NK-92 (cell line): ENCODE data around the gene PDXK.

Source experiments
- DNase-seq: peaks from one replicate; lab custom pipeline; 2025; ENCODE audit not compliant: unreplicated experiment; lab: John Stamatoyannopoulos, UW

Gene PDXK

DNA sequence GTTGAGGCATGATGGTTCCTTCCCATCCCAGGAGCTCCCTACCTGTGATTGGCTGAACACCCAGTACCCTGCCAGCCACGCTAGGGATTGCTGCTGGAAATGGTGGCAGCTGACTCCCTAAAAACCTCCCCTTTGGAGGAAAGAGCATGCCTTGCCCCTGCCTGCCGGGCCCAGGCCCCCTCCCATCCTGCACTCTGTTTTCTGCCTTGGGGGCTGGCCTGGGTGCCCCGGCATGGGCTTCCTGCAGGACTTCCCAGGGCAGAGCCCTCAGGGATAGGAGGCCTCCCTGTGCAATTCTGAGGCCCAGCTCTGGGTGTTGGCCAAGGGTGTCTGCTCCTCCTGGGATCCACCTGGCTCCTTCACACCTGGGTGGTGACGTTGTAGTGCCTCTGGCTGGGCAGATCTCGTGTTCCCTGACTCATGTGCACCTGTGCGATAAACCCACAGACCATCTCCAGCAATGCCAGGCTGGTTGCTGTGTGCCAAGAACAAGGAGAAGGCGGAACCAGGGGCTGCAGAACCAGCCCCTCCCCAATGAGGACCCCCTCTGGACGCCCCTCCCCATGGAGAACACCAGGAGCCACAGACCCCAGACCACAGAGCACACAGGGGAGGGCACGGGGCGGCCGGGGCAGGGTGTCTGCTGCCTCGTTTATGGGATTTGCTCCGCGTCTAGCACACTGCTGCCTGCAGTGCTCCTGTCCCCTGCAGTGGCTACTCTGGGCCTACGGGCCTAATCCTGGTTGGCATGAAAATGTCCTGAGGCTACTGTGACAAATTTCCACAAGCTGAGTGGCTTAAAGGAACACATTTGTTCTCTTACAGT is 43.6 kb downstream of the PDXK start:
- DNase-seq: no peak

DNA sequence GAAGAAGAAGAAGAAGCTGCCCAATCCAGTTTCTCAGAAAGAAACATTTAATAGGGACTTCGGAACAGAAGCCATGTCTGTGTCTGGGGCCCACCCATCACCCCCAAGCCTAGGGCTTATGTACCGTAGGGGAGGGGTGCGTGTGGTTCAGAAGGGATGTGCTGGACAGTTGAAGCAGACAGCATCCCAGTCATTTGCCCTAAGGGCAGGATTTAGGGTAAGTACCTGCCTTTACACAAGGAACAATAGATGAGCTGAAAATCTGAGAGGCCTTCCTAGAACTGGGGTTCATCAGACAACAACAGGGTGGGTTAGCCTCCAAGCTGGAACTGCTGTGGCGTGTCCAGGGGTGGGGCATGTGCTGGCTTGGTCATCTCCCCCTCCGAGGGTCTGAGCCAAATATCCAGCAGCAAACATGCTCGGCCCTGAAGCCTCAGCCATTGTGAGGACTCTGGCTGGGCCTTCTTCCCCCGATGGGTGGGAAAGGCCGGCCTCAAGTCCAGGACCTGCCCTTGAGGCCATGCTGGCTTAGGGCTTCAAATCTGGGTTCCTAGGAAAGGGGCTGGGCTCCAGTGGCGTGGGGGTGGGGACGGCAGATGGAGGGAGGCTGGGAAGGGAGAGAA is 45.1 kb downstream of the PDXK start:
- no peak for DNase-seq

DNA sequence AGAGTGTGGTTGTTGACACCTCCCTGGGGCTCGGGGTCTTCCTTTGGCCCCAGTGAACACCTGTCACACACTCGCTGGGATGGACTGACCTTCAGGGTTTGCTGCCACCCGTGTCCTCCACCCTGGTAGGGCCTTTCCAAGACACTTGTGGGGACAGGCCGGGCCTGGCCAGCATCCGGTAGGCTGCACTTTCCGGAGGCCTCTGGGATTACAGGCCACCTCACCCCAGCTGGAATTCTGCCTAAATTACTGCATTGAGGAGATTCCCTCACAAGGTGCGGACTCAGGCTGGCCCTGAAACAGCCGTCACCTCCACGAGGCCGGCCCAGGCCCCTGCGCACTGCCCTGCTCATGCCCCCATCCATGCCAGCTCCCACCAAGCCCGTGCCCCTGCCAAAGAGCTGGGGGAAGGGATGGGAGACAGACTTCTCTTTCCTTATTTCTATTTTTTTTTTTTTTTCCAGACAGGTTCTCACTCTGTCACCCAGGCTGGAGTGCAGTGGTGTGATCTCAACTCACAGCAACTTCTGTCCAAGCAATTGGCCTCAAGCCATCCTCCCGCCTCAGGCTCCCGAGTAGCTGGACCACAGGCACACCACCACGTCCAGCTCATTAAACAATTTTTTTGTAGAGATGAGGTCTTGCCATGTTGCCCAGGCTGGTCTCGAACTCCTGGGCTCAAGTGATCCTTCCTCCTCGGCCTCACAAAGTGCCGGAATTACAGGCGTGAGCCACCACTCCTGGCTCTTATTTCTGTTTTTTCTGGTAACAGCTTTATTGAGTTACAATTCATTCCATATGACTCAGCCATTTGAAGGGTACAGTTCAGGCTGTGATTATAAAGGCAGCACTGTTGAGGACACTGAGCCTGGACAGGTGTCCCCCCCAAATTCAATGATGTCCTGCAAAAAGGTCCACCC is 45.9 kb downstream of the PDXK start:
- no peak for DNase-seq

DNA sequence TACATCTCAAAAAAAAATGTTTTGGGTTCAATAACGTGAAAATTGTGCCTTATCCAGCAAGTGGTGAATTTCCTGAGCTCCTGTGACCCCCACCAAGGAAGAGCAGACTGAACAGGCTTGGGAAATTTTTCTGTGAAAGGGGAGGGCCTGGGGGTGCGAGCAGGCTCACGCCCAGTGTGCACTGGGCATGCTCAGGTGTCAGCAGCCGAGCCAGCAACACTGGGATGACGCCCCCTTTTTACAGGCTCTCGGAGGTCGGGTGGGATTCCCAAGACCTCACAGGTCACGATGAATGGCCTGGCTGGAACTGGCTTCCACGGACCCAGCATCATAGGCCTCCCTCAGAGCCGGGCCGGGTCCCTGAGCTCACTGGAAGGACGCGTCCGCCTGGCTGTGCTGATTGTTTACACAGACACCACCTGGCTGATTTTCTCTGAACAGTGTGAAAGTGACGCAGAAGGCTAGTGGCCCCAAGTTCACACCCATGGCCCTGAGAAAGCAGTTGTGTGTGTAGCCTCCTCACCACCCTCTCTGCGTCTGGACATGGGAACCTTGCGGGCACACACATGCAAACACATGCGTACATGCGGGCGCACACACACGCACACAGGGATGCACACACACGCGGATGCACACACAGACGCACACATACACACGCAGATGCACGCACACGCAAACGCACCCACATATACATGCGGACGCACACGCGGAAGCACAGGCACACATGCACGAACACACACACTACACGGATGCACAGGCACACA is 48.0 kb downstream of the PDXK start:
- no peak for DNase-seq

DNA sequence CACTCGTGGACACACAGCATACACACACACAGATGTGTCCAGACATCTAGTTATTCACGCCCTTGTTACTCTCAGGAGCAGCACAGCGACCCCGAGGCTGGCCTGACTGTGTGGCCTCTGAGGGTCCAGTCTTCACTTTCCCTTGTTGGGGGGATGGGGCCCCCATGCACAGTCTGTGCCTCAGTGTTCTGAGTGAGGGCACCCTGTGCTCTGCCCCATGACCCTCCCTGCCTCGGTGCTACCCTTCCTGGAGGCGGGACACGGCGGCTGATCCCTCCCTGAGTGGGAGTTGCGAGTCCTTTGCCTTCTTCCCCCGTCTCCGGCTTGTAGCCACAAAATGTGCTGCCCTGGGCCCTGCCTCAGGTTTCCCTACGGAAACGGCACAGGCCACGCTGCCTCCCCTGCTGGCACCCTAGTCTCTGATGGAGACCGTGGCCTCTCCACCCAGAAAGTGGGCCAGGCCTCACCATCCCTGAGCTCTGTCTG is 48.6 kb downstream of the PDXK start:
- no peak for DNase-seq

DNA sequence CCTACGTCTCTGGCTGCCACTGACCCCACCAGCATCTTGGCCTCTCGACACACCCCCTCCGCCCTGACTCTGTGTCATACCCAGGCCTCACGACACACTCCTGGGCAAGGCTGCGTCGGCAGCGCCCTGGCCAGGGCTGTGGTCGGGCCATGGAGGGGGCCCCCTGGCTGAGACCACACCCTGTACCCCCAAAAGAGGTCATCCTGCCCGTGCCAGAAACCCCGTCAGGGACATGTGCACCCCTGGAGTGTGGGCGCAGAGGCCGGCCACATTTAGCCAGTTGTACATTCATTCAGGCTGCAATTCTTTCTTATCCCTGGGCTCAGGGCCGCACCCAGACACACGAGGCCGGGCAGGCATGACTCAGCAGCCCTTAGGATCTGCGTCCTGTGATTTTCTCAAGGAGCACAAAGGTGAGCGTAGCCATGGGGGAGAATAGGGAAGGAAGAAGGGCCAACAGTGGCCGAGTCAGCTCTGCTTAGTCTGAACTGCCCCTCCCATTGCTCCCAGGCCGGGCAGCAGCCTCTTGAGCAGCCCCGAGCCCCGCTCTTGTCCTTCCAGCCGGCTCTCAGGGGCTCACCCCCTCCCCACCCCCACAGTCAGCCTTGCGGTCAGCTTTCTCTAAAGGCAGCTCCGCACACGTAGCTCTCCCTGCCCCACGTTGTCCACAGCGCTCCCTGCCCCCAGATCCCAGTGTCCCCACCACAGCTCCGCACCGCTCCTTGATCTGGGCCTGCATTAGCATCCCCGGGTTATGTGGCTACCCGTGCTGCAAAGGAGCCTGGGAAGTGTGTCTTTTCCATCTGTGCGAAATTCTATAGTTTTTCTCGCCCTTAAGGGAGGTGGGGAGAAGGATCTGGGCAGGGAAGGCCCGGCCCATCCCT is 49.3 kb downstream of the PDXK start:
- DNase-seq: no peak

DNA sequence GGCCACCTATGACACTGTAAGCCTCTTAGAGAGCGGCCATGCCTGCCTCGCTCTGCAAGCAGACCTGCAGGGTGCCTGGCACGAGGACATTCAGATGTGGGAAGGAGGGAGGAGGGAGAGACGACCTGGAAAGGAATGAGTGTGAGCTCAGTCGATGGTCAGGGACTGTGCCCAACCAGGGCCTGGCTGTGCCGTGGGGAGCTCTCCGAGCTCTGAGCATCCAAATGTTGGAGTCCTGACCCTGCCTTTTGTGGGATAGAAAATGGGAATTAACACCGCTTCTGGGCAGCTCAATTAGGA is 49.9 kb downstream of the PDXK start:
- no peak for DNase-seq

DNA sequence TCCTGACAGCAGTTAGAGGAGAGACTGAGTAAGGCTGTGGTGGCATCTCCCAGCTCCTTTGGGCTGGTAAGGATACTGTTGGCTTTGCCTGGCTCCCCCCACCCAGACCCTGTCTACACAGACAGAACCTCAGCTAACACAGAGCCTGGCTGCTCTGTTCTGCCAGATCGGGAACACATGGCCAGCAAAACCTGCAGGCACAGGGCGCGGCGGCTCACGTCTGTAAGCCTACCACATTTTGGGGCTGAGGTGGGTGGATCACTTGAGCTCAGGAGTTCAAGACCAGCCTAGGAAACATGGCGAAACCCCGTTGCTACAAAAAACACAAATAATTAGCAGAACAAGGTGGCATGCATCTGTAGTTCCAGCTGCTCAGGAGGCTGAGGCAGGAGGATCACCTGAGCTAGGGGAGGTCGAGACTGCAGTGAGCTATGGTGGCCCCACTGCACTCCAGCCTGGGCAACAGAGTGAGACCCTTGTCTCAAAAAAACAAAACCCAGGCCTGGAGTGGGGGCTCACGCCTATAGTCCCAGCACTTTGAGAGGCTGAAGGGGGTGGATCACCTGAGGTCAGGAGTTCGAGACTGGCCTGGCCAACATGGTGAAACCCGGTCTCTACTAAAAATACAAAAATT is 50.5 kb downstream of the PDXK start:
- DNase-seq: no peak

DNA sequence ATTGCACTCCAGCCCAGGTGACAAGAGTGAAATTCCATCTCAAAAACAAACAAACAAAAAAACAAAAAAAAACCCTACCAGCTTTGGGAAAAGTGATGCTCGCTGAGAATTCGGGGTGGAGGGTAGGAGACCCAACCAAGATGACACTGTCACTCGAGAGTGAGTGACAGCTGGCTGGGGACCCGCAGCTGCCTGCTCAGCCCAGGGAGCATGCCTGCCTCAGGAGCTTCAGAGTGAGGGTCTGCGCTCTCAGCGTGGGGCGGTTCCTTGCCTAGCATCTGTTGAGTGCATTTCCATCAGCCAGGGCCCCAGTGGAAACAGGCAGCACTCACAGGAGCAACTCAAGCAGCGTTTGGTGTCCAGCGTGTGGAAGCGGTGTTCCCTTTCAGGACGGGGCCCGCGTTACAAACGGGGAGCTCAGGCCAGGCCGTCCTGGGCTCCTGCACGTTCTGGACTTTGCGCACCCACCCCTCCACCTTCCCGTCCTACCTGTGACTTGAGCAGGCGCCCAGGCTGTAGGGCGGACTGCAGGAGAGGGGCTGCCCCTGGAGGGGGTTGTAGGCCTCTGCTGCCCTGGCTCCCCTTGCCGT is 51.2 kb downstream of the PDXK start:
- no peak for DNase-seq

DNA sequence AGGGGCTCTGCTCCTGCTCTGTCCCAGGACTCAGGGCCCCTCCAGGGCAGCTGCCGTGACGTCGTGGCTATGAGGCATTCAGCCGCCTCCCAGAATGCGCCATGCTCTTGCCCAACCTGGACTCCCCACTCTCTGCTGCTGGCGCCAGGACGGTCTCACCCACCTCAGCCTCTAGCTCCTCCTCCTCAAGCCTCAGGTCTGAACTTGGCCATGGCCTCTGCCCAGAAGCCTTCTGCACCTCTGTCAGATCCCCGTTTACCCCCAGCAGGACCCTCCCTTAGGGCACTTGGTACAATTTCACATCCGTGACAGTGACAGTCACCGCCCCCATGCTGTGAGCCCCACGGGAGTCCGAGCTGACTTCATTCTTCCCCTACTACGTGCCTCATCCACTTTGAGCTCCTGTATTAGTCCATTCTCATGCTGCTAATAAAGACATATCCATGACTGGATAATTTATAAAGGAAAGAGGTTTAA is 52.3 kb downstream of the PDXK start:
- DNase-seq: no peak

DNA sequence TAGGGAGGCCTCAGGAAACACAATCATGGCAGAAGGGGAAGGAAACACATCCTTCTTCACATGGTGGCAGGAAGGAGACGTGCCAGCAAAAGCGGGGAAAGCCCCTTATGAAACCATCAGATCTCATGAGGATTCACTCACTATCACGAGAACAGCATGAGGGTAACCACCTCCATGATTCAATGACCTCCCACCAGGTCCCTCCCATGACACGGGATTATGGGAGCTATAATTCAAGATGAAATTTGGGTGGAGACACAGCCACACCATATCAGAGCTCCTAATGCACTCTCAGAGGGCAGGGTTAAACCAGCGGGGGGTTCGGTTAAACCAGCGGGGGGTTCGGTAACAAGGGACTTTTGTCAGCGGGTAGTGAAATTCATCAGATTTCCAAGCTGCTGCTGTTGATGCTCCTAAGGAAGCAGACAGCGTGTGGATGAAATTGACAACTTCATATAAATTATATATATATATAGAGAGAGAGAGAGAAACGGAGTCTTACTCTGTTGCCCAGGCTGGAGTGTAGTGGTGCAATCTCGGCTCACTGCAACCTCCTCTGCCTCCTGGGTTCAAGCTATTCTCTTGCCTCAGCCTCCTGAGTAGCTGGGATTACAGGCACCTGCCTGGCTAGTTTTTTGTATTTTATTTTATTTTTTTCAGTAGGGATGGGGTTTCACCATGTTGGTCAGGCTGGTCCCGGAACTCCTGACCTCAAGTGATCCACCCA is 52.9 kb downstream of the PDXK start:
- DNase-seq: no peak

DNA sequence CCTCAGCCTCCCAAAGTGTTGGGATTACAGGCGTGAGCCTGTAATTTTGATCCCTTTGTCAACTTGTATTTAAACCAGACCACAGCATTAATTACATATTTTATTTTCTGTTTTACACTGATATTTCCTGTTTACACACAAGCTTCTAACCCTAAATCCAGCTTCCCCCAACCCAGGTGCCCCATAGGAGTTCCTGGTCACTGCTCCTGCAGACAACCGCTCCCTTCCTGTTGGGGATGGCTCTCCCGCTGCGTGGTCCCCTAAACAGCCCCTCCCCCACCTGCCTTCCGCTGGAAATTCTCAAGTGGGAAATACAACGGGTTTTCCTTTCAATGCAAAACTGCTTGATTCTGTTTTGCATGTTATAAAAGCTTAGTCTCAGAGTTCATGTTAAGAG is 53.5 kb downstream of the PDXK start:
- DNase-seq: no peak

DNA sequence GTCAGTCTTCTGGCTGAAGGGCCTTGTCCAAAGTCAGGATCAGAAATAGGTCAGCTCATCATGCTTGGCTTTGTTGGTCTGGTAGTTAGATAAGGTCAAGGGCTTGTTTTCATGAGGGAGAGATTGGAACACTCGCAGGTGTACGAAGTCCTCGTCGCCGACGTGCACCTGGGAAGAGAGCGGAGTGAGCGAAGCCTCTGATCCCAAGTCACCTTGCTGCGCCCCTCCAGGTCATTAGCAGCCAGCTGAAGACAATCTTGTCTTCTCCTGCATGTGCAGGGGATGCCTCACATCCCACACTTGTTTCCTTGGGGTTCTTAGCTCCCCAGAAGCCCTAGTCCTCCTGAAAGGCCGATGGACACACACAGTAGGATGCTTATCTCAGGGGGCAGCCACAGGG is 55.2 kb downstream of the PDXK start:
- DNase-seq: no peak

DNA sequence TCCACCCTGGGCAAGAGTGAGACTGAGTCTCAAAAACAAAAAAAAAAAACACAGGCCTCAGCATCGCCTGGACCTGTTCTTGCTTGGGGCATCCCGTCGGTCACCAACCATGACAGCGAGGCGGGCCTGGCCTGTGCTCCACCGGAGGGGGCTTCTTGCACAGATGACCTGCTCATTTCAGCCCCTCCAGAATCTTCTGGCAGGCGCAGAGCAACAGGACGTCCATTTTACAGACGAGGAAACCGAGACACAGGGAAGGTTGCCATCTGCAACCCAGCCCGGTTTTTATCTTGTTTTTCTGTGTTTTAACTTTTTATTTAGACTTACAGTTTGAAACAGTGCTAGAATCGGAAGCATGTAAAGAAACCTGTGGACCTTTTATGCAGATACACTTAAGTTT is 56.3 kb downstream of the PDXK start:
- DNase-seq: no peak

DNA sequence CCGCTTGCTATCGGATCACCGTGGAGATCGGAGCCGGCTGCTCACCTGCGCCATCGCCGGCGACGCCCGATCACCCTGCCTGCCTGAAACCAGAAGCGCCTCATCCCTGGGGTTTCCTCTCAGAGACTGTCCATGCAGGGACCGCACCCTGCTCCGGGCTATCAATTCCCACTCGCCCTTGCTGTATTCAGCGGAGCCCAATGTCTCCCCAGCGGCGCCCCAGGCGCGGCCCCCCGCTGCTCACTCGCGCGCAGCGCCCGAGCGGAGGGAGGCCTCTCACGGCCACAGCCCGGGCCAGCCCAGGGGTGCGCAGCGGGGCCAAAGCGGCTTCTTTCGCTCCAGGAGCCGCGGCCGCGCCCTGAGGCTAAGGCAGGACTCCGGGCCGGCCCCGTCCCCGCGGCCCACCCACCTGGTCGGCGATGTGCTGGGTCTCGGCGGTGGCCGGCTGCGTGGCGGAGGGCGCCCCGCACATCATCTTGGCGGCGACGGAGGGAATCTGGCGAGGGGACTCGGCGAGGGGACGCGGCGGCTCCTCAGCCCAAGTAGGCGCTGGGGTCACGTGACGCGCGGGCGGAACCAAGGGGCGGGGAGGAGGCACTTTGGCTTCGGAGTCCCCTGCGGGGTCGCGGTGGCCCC is 57.0 kb downstream of the PDXK start, which contains the start of gene CSTB:
CSTB (minus strand) TSS at position 514 of the 636 bp plus-strand sequence; CDS start at position 475, 39 bp downstream.
- no peak for DNase-seq

DNA sequence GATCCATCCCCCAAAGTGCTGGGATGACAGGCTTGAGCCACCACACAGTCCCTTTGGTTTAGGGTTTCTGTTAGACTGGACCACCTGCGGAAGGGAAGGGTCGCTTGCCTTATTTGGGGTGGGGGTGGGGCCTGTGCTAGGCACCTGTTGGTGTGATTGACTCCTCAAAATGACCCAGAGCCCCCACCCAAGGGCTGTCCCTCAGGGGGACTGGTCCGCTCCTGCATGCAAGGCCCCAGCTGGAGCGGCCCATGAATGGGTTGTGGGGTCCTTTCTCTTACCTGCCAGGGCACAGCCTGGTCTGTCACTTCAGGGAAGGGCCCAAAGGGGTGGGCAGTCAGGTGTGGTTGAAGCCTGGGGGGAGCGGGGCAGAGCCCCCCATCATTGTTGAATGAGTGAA is 59.0 kb downstream of the PDXK start:
- DNase-seq: no peak

DNA sequence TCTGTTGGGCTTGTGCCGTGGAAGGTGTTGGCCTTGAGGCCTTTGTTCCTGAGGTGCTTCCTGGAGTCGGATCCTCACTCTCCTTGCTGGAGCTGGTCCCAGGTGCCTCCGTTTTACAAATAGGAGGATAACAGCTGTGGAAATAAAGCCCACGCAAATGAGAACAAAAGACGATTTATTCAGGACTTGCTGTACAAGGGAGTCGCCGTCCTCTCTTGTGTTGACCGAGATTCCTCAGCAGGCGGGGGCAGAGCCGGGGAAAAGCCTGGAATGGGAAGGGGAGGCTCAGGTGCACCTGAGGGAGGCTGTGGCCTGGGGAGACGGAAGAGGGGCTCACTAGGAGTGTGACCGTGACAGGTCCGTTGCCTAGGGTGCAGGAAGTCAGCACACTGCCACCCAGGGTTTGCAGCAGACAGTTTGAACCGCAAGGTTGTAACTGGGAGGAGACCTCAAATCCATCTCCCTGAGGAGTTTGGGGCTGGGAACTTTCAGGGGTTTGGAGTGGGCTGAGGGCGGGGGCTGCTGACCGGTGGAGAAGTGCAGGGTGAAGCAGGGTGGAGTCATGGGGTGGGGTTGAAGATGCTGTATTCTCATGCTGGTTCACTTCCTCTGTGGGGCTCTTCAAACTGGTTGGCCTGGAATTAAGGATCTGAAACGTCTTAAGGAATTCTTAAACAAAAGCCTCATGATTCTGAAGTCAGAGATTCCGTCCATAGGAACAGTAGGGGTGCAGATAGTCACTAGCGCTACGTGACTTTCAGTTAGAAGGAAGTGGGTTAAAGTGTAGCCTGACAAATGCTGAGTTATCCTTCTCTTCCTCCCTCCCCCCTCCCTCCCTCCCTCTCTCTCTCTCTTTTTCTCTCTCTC is 59.8 kb downstream of the PDXK start:
- no peak for DNase-seq
